Stimulated activated CD4-positive, alpha-beta T cell treated with anti-CD3 and anti-CD28 coated beads, Interleukin-2, amount 100 ng/mL, for 48 hours (primary cell): ENCODE measurements around the gene WSCD1.

Experiments used
- DNase-seq, 2 donors: peaks; one replicate each; pipeline ENCODE4 v3.0.0-alpha.2; 2020

WSCD1 gene

GRCh38 chr17:6064868-6065267, 5.3 kb upstream of the WSCD1 start:
- DNase-seq = no peak

- DNase-seq = no peak
These were observed 4.8 kb upstream of the WSCD1 start for GRCh38 chr17:6065351-6065750.

- DNase-seq = no peak
These were observed 3.8 kb upstream of the WSCD1 start for GRCh38 chr17:6066183-6066948.

DNA sequence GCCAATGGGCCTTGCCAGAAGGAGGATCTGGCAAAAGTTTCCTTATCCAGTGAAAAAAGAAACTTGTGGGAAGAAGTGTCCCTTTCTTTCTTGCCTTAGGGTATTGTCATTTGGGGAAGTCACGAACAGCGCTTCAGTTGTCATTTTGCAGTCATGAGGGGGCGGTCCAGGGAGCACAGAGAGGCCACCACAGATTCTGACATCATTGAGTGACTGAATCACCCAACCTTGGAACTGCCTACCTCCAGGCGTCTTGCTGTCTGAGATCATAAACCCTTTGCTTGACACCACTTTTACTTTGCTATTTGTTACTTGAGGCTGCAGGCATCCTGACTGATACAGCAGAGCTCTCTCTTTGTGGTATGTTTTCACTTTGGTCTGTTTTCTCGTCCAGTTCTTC, 3.1 kb upstream of the WSCD1 start:
- DNase-seq = no peak

- DNase-seq = no peak
These were observed 292 bp downstream of the WSCD1 start for GRCh38 chr17:6070430-6070912.

- DNase-seq = no peak
These were observed 833 bp downstream of the WSCD1 start for GRCh38 chr17:6070913-6071511.

DNA sequence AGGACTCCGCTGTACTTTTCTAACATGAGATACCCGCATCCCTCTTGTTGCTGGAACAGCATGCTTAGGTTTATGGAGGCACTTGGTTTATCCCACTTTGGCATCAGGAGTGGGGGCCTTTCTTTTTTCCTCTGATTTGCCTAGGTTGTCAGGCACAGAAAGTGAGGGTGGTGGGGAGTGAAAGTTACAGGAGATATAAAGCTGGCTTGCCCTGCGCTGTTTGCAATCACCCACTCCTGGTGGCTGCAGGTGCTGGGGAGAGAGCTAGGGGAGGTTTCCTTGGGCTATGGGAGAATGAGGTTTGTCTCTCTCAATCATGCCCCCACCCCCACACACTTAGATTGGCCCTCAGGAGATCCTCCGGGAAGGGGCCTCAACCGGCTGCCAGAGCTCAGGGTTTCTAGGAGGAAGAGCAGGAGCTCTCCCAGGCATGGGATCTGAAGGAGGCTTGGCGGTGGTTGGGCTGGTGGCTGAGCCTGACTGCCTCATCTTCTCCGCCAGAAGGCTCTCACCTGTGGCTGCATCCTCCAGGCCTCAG, 1.4 kb downstream of the WSCD1 start:
- DNase-seq = no peak

DNA sequence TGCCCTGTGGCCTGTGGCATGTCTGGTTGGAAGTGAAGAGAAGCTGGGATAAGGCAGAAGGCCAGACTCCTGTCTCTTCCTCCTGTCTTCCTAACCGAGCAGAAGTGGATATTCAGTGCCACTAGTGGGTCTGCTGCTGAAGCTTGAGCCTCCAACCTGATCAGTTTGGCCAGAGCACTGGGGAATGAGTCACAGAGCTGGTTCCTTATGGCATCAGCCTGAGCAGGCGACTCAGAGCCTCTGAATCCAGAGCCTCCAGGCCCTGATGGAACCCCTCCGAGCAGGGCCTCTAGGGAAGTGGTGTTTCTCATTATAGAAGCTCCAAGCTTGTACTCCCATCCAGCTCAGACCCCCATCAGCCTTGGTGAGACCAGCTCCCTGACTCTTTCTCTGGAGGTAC, 2.0 kb downstream of the WSCD1 start:
- no peak for DNase-seq

DNA sequence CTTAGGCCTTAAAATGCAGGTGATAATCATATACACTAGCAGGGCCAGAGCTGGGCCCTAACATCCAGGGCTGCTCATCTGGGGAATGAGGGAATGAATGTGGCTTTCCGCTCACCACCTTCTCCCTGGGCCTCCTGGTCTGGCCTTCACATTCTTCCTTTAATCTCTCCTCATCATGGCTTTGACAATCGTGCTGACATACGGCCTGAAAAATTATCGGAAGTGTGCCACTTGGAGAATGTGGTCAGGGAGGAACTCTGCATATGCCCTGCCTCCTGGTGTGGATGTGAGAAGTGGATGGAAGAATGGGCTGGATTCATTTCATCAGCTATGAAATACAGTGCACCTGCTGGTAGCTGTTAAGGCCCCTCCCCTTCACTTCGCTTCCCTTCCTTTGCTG, 2.4 kb downstream of the WSCD1 start:
- no peak for DNase-seq

GRCh38 chr17:6073620-6074019, 3.4 kb downstream of the WSCD1 start:
- DNase-seq = no peak

GRCh38 chr17:6075050-6075449, 4.9 kb downstream of the WSCD1 start:
- DNase-seq = no peak

- DNase-seq = no peak
These were observed 5.7 kb downstream of the WSCD1 start for GRCh38 chr17:6075845-6076244.

DNA sequence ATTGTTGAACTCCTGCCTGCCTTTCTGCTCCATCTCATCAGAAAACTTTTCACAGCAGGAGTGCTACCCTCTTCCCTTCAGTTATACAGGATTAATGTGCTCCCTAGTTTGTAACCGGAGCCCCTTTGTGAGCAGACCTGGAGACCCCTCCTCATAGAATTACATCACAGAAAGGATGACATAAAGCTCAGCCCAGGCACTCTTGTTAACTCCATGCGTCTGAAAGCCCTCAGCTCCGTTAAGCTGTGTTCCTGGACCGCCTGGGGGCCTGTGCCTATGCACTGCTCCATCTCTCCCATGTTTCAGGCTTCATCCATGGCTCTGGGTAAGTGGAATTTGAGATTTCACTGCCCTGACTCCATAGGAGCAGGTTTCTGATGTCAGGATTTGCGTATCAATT, 7.6 kb downstream of the WSCD1 start:
- DNase-seq = no peak

DNA sequence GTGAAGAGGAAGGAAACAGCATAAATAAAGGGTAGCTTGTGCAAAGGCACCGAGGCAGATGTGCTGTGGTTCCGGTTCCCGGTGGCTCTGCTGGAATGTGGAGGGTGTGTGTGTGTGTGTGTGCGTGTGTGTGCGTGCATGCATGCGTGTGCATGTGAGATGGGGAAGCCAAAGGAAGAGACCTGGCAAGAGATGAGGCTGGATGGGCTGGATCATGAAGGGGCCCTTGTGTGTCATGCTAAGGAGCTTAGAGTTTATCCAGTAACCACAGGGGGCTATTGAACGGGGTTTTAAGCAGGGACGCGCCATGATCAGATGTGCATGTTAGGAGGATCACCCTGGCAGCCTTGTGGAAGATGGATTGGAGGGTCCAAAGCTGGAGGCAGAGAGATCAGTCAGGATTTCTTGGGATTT, 8.3 kb downstream of the WSCD1 start:
- no peak for DNase-seq

- DNase-seq = no peak
These were observed 9.1 kb downstream of the WSCD1 start for GRCh38 chr17:6079155-6079888.

GRCh38 chr17:6079960-6080359, 9.8 kb downstream of the WSCD1 start:
- DNase-seq = no peak

DNA sequence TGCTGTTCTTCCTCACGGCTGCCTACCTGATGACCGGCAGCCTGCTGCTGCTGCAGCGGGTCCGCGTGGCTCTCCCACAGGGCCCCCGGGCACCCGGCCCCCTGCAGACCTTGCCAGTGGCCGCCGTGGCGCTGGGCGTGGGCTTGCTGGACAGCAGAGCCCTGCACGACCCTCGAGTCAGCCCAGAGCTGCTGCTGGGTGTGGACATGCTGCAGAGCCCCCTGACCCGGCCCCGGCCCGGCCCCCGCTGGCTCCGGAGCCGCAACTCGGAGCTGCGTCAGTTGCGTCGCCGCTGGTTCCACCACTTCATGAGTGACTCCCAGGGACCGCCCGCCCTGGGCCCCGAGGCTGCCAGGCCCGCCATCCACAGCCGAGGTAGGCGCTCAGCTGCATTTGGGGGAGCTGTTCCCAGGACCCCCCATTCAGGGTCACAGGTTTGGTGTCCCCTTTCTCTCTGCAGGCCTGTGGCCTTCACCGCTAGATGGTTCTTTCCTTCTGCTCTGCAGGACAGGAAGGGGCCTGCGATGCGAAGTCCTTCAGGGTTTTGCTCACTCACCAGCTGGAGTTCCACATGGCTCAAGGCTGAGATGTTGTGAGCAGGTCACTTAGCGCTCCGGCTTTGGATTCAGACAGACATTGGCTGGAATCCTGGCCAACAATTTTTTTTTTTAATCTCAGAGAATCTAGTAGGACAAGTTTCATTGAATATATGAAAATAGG, 10.7 kb downstream of the WSCD1 start:
- DNase-seq = no peak

- DNase-seq = no peak
These were observed 12.2 kb downstream of the WSCD1 start for GRCh38 chr17:6082335-6082734.

DNA sequence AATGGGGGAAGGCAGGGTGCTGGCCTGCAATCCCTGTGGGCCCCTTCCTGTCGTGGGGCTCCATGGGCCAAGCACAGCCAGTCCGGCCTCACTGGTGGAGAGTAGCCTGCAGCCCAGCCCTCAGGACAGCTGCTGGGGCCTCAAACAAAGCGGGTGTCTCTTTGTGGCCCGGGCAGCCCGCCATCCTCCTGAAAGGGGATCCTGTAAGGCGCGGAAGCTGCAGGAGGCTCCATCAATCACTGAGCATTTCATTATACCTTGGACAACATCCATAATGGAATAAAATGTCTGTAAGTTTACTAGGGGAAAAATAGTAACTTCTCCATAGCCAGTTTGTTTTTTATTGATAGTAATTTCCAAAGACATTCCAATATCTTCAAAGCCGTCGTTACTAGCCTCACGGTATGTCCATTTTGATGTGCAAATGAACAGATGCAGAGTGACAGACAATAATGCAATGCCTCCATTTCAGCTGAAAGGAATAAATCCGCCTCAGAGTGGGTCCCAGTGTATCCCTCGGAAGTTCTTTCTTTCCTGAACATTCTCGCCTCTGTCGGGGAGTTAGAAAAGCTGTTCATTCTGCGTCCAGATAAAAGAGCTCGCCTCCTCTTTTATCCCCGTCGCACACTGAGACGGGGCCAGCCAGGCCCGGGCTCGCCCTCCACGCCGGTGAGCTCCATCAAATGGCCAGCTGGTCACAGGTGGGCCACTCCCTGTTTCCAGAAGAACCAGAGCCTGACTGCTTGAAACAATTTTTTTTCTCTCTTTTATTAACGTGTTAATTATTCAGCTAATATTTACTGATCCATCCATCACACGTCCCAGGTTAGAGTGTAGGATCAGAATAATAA, 14.4 kb downstream of the WSCD1 start:
- no peak for DNase-seq

- no peak for DNase-seq
These were observed 15.6 kb downstream of the WSCD1 start for GRCh38 chr17:6085812-6086211.

- DNase-seq = no peak
These were observed 16.6 kb downstream of the WSCD1 start for GRCh38 chr17:6086603-6087400.
